Measurements from ENCODE around the gene L3MBTL2. TPM values are rescaled to one million over a fixed set of nuclear protein-coding genes. Genes with fewer than 3 reads are reported as not detected.

L3MBTL2 gene
- total and polyA plus RNA-seq, 10 of the 15 experiments (the other 5 are each of a cell fraction or from before 2014, with no cell fraction given) = 13.2 to 37.6 (median 28.2) TPM

GRCh38 chr22:41280065-41280464, 75.0 kb downstream of the L3MBTL2 start (continued):
- TF ChIP-seq, protein P1, sequence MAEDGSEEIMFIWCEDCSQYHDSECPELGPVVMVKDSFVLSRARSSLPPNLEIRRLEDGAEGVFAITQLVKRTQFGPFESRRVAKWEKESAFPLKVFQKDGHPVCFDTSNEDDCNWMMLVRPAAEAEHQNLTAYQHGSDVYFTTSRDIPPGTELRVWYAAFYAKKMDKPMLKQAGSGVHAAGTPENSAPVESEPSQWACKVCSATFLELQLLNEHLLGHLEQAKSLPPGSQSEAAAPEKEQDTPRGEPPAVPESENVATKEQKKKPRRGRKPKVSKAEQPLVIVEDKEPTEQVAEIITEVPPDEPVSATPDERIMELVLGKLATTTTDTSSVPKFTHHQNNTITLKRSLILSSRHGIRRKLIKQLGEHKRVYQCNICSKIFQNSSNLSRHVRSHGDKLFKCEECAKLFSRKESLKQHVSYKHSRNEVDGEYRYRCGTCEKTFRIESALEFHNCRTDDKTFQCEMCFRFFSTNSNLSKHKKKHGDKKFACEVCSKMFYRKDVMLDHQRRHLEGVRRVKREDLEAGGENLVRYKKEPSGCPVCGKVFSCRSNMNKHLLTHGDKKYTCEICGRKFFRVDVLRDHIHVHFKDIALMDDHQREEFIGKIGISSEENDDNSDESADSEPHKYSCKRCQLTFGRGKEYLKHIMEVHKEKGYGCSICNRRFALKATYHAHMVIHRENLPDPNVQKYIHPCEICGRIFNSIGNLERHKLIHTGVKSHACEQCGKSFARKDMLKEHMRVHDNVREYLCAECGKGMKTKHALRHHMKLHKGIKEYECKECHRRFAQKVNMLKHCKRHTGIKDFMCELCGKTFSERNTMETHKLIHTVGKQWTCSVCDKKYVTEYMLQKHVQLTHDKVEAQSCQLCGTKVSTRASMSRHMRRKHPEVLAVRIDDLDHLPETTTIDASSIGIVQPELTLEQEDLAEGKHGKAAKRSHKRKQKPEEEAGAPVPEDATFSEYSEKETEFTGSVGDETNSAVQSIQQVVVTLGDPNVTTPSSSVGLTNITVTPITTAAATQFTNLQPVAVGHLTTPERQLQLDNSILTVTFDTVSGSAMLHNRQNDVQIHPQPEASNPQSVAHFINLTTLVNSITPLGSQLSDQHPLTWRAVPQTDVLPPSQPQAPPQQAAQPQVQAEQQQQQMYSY (CRISPR knock-in tag; IDR thresholded peaks at IDR 0.05) = no peak
- TF ChIP-seq RUNX3 (IDR thresholded peaks at IDR 0.05; ENCODE audit: low read length) = no peak
- TF ChIP-seq, protein P2, sequence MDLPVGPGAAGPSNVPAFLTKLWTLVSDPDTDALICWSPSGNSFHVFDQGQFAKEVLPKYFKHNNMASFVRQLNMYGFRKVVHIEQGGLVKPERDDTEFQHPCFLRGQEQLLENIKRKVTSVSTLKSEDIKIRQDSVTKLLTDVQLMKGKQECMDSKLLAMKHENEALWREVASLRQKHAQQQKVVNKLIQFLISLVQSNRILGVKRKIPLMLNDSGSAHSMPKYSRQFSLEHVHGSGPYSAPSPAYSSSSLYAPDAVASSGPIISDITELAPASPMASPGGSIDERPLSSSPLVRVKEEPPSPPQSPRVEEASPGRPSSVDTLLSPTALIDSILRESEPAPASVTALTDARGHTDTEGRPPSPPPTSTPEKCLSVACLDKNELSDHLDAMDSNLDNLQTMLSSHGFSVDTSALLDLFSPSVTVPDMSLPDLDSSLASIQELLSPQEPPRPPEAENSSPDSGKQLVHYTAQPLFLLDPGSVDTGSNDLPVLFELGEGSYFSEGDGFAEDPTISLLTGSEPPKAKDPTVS (IDR thresholded peaks at IDR 0.05; ENCODE audit: low read depth, low read length) = no peak
- no peak for TF ChIP-seq ETV6 (conservative IDR thresholded peaks at IDR 0.05 in 1 of 2, IDR thresholded peaks at IDR 0.05 in 1 of 2; ENCODE audit: borderline replicate concordance in 1 of 2, low read depth in 1 of 2)

GRCh38 chr22:41280854-41281253, 75.7 kb downstream of the L3MBTL2 start:
- H3K9me3 ChIP-seq (replicated peaks; ENCODE audit: control insufficient read depth, insufficient read depth, low read length) = no peaks in the 10 kb centered on the region
- no peaks in the 10 kb centered on the region for H4K20me1 ChIP-seq (ENCODE audit: control insufficient read depth, insufficient read depth)
- H3K36me3 ChIP-seq (ENCODE audit: control insufficient read depth in 2 of 2, insufficient read depth in 2 of 2, low read length in 1 of 2) = peaks cover 5 to 17% of the 10 kb centered on the region in 2 experiments
- ATAC-seq (no peak), FAIRE-seq (no peak), DNase-seq (ENCODE audit: low read depth, low spot score) (no peak)
- ChIA-PET RAD21 (ENCODE audit: unreplicated experiment) (no interaction called here), POLR2A (interaction anchor here (0.5 to 0.8 kb wide), 3 partner anchors 61 to 382 kb away, joined by 3 to 5 read pairs (median 4); no protein-coding TSS in a partner anchor), SMC1A (ENCODE audit: uncharacterized antibody, unreplicated experiment) (interaction anchor here (0.9 kb wide), 1 partner anchor 10 kb away, joined by 4 read pairs; no protein-coding TSS in a partner anchor), CTCF (interaction anchor here (2.9 to 3.0 kb wide), 2 partner anchors 21 to 358 kb away, joined by 6 to 7 read pairs; partner anchors contain the start of gene ZC3H7B)
- H3K79me2 ChIP-seq (ENCODE audit: control insufficient read depth, insufficient read depth, low read length) = peaks cover 24% of the 10 kb centered on the region
- intact Hi-C loops (cut with micrococcal nuclease; ENCODE audit: unreplicated experiment) (no loop called here), in situ Hi-C loops (cut with MboI) (no loop called here)
- H3K4me2 ChIP-seq (ENCODE audit: control insufficient read depth, insufficient read depth) = no peak overlapping the region
- BruUV-seq (replicated peaks) = no TSS peak
- no peak overlapping the region for H3K27ac ChIP-seq (ENCODE audit: control insufficient read depth, insufficient read depth)
- H2AFZ ChIP-seq (ENCODE audit: control insufficient read depth, low read depth, low read length) = no peak overlapping the region
- H3K27me3 ChIP-seq (replicated peaks in 1 of 2; ENCODE audit: control insufficient read depth in 2 of 2, insufficient read depth in 2 of 2, low read length in 1 of 2) = no peaks in the 10 kb centered on the region
- 96% methylated on average over 2 of the region's 2 CpGs for whole genome bisulfite sequencing (ENCODE audit: insufficient coverage, insufficient replicate concordance, low lambda C conversion rate, missing lambda C conversion rate)
- H3K4me3 ChIP-seq = no peak overlapping the region
- H3K4me1 ChIP-seq (ENCODE audit: control insufficient read depth, insufficient read depth, low read length) = peaks cover 2% of the 10 kb centered on the region; the same call in 1 of the 2 replicates
- TF ChIP-seq PAX8 (IDR thresholded peaks at IDR 0.05) (no peak), POU2F2 (IDR thresholded peaks at IDR 0.05; ENCODE audit: borderline replicate concordance, low read depth, low read length) (no peak), CREB1 (IDR thresholded peaks at IDR 0.05; ENCODE audit: low read depth) (no peak), ZNF384 (IDR thresholded peaks at IDR 0.05; ENCODE audit: borderline replicate concordance, low read depth, low read length) (no peak), CHD1 (IDR thresholded peaks at IDR 0.05; ENCODE audit: low read depth, low read length) (no peak), TBL1XR1 (IDR thresholded peaks at IDR 0.05; ENCODE audit: low read depth, low read length) (no peak)
- TF ChIP-seq, protein P3, sequence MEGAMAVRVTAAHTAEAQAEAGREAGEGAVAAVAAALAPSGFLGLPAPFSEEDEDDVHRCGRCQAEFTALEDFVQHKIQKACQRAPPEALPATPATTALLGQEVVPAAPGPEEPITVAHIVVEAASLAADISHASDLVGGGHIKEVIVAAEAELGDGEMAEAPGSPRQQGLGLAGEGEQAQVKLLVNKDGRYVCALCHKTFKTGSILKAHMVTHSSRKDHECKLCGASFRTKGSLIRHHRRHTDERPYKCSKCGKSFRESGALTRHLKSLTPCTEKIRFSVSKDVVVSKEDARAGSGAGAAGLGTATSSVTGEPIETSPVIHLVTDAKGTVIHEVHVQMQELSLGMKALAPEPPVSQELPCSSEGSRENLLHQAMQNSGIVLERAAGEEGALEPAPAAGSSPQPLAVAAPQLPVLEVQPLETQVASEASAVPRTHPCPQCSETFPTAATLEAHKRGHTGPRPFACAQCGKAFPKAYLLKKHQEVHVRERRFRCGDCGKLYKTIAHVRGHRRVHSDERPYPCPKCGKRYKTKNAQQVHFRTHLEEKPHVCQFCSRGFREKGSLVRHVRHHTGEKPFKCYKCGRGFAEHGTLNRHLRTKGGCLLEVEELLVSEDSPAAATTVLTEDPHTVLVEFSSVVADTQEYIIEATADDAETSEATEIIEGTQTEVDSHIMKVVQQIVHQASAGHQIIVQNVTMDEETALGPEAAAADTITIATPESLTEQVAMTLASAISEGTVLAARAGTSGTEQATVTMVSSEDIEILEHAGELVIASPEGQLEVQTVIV (IDR thresholded peaks at IDR 0.05; ENCODE audit: borderline replicate concordance, partially characterized antibody) = no peak
- H3K9ac ChIP-seq (ENCODE audit: control insufficient read depth, insufficient read depth, low read length) = no peak overlapping the region

Data from GM12878 (cell line).